SK-N-SH (cell line): ENCODE data around the gene PKNOX2. TPM values are rescaled to one million over a fixed set of nuclear protein-coding genes. Genes with fewer than 3 reads are reported as not detected.
A peak's percentile ranks its signal among the peaks of the same experiment; 100 is the strongest.

Experiments used
- CTCF ChIA-PET: fragments of 300-600, 350-600 bp; formaldehyde crosslinking; extraction: SDS; loops from one replicate; lab custom pipeline; 2021; lab: Yijun Ruan, JAX
- POLR2A ChIA-PET: fragments of 350-600 bp; sonication (Branson Sonifier 250); formaldehyde crosslinking; extraction: SDS; loops from one replicate; lab custom pipeline; 2020; ENCODE audit warnings: antibody characterized with exemption, inconsistent platforms; lab: Yijun Ruan, JAX
- DNase-seq: peaks from one replicate; pipeline ENCODE4 v3.0.0; 2012
- H2AFZ ChIP-seq: fragments of 200-600 bp; sonication (generic); 2 replicates; pipeline ENCODE4 v1.8.1; 2016; ENCODE audit warnings: antibody characterized with exemption, mild to moderate bottlenecking, low read depth
- H3F3A ChIP-seq: fragments of 200-600 bp; sonication (generic); replicated peaks from 2 replicates; pipeline ENCODE3; 2016; ENCODE audit warnings: antibody characterized with exemption, mild to moderate bottlenecking; ENCODE audit not compliant: insufficient read depth
- H3K27ac ChIP-seq, 2 experiments: fragments of 200-500 bp in 1 of 2; fragments of 200-600 bp in 1 of 2; sonication (Bioruptor generic) in 1 of 2; sonication (generic), shearing (Covaris generic) in 1 of 2; 2 replicates each; pipeline versions ENCODE4 v1.5.1 to v1.6.1; 2014 to 2016; ENCODE audit warnings: low read depth in 2 of 2, inconsistent platforms in 1 of 2, low read length in 1 of 2, mild to moderate bottlenecking in 1 of 2, mixed read lengths in 1 of 2
- H3K27me3 ChIP-seq: fragments of 200-600 bp; sonication (generic), shearing (Covaris generic); 2 replicates; pipeline ENCODE4 v1.6.1; 2016; ENCODE audit warnings: mixed run types; ENCODE audit not compliant: insufficient read depth
- H3K36me3 ChIP-seq, 2 experiments: fragments of 200-500 bp in 1 of 2; fragments of 200-600 bp in 1 of 2; sonication (Bioruptor generic) in 1 of 2; sonication (generic) in 1 of 2; replicated peaks in 1 of 2; 2 replicates each; pipeline versions ENCODE3 to v1.5.1; 2014 to 2016; ENCODE audit warnings: low read length in 1 of 2, mild to moderate bottlenecking in 1 of 2; ENCODE audit not compliant: insufficient read depth in 2 of 2, control insufficient read depth in 1 of 2
- H3K4me1 ChIP-seq, 2 experiments: fragments of 200-500 bp in 1 of 2; fragments of 200-600 bp in 1 of 2; sonication (Bioruptor generic) in 1 of 2; sonication (generic), shearing (Covaris generic) in 1 of 2; 2 replicates each; pipeline versions ENCODE4 v1.5.1 to v1.6.1; 2014 to 2016; ENCODE audit warnings: low read depth in 1 of 2, low read length in 1 of 2, mixed run types in 1 of 2; ENCODE audit not compliant: insufficient read depth in 2 of 2, control insufficient read depth in 1 of 2
- H3K4me2 ChIP-seq: fragments of 200-600 bp; sonication (generic), shearing (Covaris generic); 2 replicates; pipeline ENCODE4 v1.6.1; 2017; ENCODE audit warnings: mixed run types
- H3K4me3 ChIP-seq, 2 experiments: fragments of 200-500 bp in 1 of 2; fragments of 200-600 bp in 1 of 2; sonication (Bioruptor generic) in 1 of 2; sonication (generic), shearing (Covaris generic) in 1 of 2; 2 replicates each; pipeline versions ENCODE4 v1.5.1 to v1.8.1; 2014 to 2016; ENCODE audit warnings: low read depth in 2 of 2, inconsistent platforms in 1 of 2, low read length in 1 of 2, mild to moderate bottlenecking in 1 of 2, mixed read lengths in 1 of 2, moderate library complexity in 1 of 2
- H3K79me2 ChIP-seq: fragments of 200-600 bp; sonication (generic); 2 replicates; pipeline ENCODE4 v1.8.1; 2017; ENCODE audit warnings: mild to moderate bottlenecking; ENCODE audit not compliant: insufficient read depth
- H3K9ac ChIP-seq: fragments of 200-600 bp; sonication (generic); 2 replicates; pipeline ENCODE4 v1.6.1; 2017; ENCODE audit warnings: mixed run types
- H3K9me2 ChIP-seq: fragments of 200-600 bp; sonication (generic); 2 replicates; pipeline ENCODE4 v1.6.1; 2017; ENCODE audit warnings: mixed run types
- H3K9me3 ChIP-seq: fragments of 200-600 bp; sonication (generic); 2 replicates; pipeline ENCODE4 v1.6.1; 2017; ENCODE audit warnings: mixed run types, mild to moderate bottlenecking, moderate library complexity
- H4K20me1 ChIP-seq: fragments of 200-600 bp; sonication (generic); 2 replicates; pipeline ENCODE4 v1.6.1; 2017; ENCODE audit warnings: mild to moderate bottlenecking, mixed run types; ENCODE audit not compliant: insufficient read depth
- CHD2 ChIP-seq: fragments of 150-350 bp; IDR thresholded peaks from 2 replicates; pipeline ENCODE4 v1.6.1; 2018; ENCODE audit warnings: low read length; ENCODE audit not compliant: partially characterized antibody
- CTCF ChIP-seq: fragments of 200-600 bp; sonication (generic); IDR thresholded peaks from 2 replicates; pipeline ENCODE4 v1.6.1; 2017; ENCODE audit warnings: antibody characterized with exemption, mild to moderate bottlenecking, moderate library complexity
- EZH2phosphoT487 ChIP-seq: fragments of 200-600 bp; sonication (generic); IDR thresholded peaks from 2 replicates; pipeline ENCODE4 v1.6.1; 2017; ENCODE audit warnings: low read depth, mixed run types, mild to moderate bottlenecking, antibody characterized with exemption, moderate library complexity, borderline replicate concordance
- FOSL2 ChIP-seq: IDR thresholded peaks from 2 replicates; pipeline ENCODE4 v1.4.0; 2012; ENCODE audit warnings: low read depth, mild to moderate bottlenecking, moderate library complexity, borderline replicate concordance
- FOXM1 ChIP-seq: IDR thresholded peaks from 2 replicates; pipeline ENCODE4 v1.4.0; 2012; ENCODE audit warnings: low read depth, mild to moderate bottlenecking
- MXI1 ChIP-seq: IDR thresholded peaks from 2 replicates; pipeline ENCODE4 v1.6.1; 2012; ENCODE audit warnings: mild to moderate bottlenecking, low read depth, low read length, improper control_type of control experiment
- POLR2AphosphoS5 ChIP-seq: IDR thresholded peaks from 2 replicates; pipeline ENCODE4 v1.6.1; 2012; ENCODE audit warnings: low read depth, low read length
- RAD21 ChIP-seq: IDR thresholded peaks from 2 replicates; pipeline ENCODE4 v1.6.1; 2012; ENCODE audit warnings: mild to moderate bottlenecking, low read length
- RCOR1 ChIP-seq: fragments of 150-350 bp; IDR thresholded peaks from 2 replicates; pipeline ENCODE4 v1.6.1; 2017; ENCODE audit warnings: antibody characterized with exemption, low read length
- RFX5 ChIP-seq: IDR thresholded peaks from 2 replicates; pipeline ENCODE4 v1.6.1; 2012; ENCODE audit warnings: mild to moderate bottlenecking, improper control_type of control experiment, low read length
- ZBTB33 ChIP-seq: IDR thresholded peaks from 2 replicates; pipeline ENCODE4 v1.4.0; 2012; ENCODE audit warnings: low read depth, borderline replicate concordance
- WGBS: methylation state at CpG from one replicate; pipeline ENCODE4 v1.1.6; 2017; ENCODE audit warnings: low lambda C conversion rate; 5-methylcytosine and 5-hydroxymethylcytosine counted together
- polyA plus RNA-seq, 3 experiments: library from polyadenylated mRNA; depleted of rRNA; stranded (reverse); fragments of >200 nt; gene quantifications; 2 replicates each; pipeline ENCODE4 v1.2.3, GENCODE V29; 2012

PKNOX2 gene
- polyA plus RNA-seq, 1 of the 3 experiments (the other 2 are of a cell fraction): 0.02 TPM

- no peak overlapping the region for H3K27ac ChIP-seq
- H3K9me2 ChIP-seq: no peaks in the 10 kb centered on the region
- no peak overlapping the region for H3K9ac ChIP-seq
- no peaks in the 10 kb centered on the region for H3K27me3 ChIP-seq
- no peak overlapping the region for H3K4me3 ChIP-seq
- no peak overlapping the region for H2AFZ ChIP-seq
- no peak for TF ChIP-seq POLR2AphosphoS5
- no peak for TF ChIP-seq EZH2phosphoT487
- TF ChIP-seq CHD2: no peak
- TF ChIP-seq FOXM1: no peak
- no peak for TF ChIP-seq ZBTB33
- TF ChIP-seq RAD21: no peak
- no peak for TF ChIP-seq RCOR1
- TF ChIP-seq RFX5: no peak
- no peak for TF ChIP-seq MXI1
- H3K4me1 ChIP-seq: no peaks in the 10 kb centered on the region
- no peak overlapping the region for H3K4me2 ChIP-seq
- no peaks in the 10 kb centered on the region for H3K36me3 ChIP-seq
- 89% methylated on average over 4 of the region's 4 CpGs for WGBS
- ChIA-PET POLR2A (no interaction called here), CTCF (interaction anchor here (0.8 to 3.2 kb wide), 13 partner anchors 9 to 280 kb away, joined by 3 to 14 read pairs (median 5); partner anchors contain the start of gene TMEM218)
- no peak for DNase-seq
- no peaks in the 10 kb centered on the region for H3K79me2 ChIP-seq
- H3K9me3 ChIP-seq: no peaks in the 10 kb centered on the region
- no peaks in the 10 kb centered on the region for H4K20me1 ChIP-seq
- peaks cover 4% of the 10 kb centered on the region for H3F3A ChIP-seq
These were observed 39.9 kb upstream of the PKNOX2 start for GRCh38 chr11:125124618-125124992.

- H3K27ac ChIP-seq: no peak overlapping the region; a peak in 1 of 4 replicates
- ChIA-PET POLR2A (no interaction called here), CTCF (interaction anchor here (1.7 kb wide), 2 partner anchors 13 to 14 kb away, joined by 7 to 8 read pairs; no protein-coding TSS in a partner anchor)
- no peak overlapping the region for H3K9ac ChIP-seq
- H2AFZ ChIP-seq: no peak overlapping the region
- DNase-seq: no peak
- no peaks in the 10 kb centered on the region for H3K9me3 ChIP-seq
- H3K9me2 ChIP-seq: no peaks in the 10 kb centered on the region
- no peaks in the 10 kb centered on the region for H3K4me1 ChIP-seq
- no peaks in the 10 kb centered on the region for H4K20me1 ChIP-seq
- H3K4me2 ChIP-seq: no peak overlapping the region
- no peaks in the 10 kb centered on the region for H3K27me3 ChIP-seq
- 0 out of 2 replicates have a peak, but pooled peaks have one; percentile 35 for TF ChIP-seq FOSL2
- TF ChIP-seq CTCF: no peak
- H3F3A ChIP-seq: peaks cover 4% of the 10 kb centered on the region
- no peaks in the 10 kb centered on the region for H3K36me3 ChIP-seq
- WGBS: 45% methylated on average over 4 of the region's 4 CpGs
- no peak overlapping the region for H3K4me3 ChIP-seq
- no peaks in the 10 kb centered on the region for H3K79me2 ChIP-seq
These were observed 36.1 kb upstream of the PKNOX2 start for GRCh38 chr11:125128450-125128849.
